ENCODE results near the gene EPS15. TPM values are rescaled to one million over a fixed set of nuclear protein-coding genes. Genes with fewer than 3 reads are reported as not detected.

The EPS15 gene
- total RNA-seq, 1 donor from 2014 or later: 120 TPM

DNA sequence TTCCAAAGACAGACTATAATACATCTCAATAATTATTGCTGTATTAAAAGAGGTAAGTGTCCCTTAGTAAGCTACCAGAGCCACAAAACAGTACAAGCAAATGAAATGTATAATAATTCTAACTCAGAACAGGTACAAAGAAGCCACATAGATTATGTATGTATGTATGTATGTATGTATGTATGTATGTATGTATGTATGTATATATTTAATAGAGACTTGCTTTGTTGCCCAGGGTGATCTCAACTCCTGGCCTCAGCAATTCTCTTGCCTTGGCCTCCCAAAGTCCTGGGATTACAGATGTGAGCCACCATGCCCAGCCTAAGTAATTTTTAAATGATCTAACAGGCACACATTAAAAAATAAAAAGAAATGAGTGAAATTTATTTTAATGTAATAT is 86.9 kb downstream of the EPS15 start:
- TF ChIP-seq, protein P1, sequence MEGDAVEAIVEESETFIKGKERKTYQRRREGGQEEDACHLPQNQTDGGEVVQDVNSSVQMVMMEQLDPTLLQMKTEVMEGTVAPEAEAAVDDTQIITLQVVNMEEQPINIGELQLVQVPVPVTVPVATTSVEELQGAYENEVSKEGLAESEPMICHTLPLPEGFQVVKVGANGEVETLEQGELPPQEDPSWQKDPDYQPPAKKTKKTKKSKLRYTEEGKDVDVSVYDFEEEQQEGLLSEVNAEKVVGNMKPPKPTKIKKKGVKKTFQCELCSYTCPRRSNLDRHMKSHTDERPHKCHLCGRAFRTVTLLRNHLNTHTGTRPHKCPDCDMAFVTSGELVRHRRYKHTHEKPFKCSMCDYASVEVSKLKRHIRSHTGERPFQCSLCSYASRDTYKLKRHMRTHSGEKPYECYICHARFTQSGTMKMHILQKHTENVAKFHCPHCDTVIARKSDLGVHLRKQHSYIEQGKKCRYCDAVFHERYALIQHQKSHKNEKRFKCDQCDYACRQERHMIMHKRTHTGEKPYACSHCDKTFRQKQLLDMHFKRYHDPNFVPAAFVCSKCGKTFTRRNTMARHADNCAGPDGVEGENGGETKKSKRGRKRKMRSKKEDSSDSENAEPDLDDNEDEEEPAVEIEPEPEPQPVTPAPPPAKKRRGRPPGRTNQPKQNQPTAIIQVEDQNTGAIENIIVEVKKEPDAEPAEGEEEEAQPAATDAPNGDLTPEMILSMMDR (IDR thresholded peaks at IDR 0.05; ENCODE audit: unreplicated experiment): no peak
- no peak overlapping the region for H3K27ac Mint-ChIP-seq (ENCODE audit: unreplicated experiment)
- H3K4me1 Mint-ChIP-seq (ENCODE audit: unreplicated experiment): peaks cover 39% of the 10 kb centered on the region
- H3K9me3 Mint-ChIP-seq (ENCODE audit: unreplicated experiment): no peaks in the 10 kb centered on the region
- no peak for DNase-seq (ENCODE audit: low spot score)
- no peak overlapping the region for H3K4me3 Mint-ChIP-seq (ENCODE audit: unreplicated experiment)
- H3K27me3 Mint-ChIP-seq (ENCODE audit: unreplicated experiment): no peaks in the 10 kb centered on the region
- peaks cover 25% of the 10 kb centered on the region for H3K36me3 Mint-ChIP-seq (ENCODE audit: low read depth, unreplicated experiment)

DNA sequence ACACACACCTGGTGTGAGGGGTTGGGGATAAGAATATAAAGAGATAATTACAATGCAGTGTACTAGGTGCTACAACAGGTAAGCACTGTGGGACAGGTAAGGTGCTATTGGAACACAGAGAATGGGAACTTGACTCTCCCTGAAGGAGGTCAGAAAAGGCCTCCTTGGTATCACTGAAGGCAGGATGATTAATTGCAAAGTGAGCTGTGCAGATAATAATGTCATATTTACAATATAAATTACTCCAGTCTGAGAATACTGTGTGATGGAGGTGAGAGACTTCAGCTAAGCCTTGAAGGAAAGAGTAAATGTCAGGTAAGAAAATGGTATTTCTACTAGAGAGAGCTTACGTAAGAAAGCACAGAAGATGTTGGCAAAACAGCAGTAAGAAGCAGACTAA is 91.6 kb downstream of the EPS15 start:
- Mint-ChIP-seq H3K27ac (ENCODE audit: unreplicated experiment) (peak overlapping the region; percentile 13), H3K4me3 (ENCODE audit: unreplicated experiment) (no peak overlapping the region), H3K9me3 (ENCODE audit: unreplicated experiment) (no peaks in the 10 kb centered on the region), H3K4me1 (ENCODE audit: unreplicated experiment) (peaks cover 40% of the 10 kb centered on the region), H3K27me3 (ENCODE audit: unreplicated experiment) (no peaks in the 10 kb centered on the region), H3K36me3 (ENCODE audit: low read depth, unreplicated experiment) (peaks cover 15% of the 10 kb centered on the region)
- DNase-seq (ENCODE audit: low spot score): no peak
- TF ChIP-seq, protein P1 (IDR thresholded peaks at IDR 0.05; ENCODE audit: unreplicated experiment): no peak

DNA sequence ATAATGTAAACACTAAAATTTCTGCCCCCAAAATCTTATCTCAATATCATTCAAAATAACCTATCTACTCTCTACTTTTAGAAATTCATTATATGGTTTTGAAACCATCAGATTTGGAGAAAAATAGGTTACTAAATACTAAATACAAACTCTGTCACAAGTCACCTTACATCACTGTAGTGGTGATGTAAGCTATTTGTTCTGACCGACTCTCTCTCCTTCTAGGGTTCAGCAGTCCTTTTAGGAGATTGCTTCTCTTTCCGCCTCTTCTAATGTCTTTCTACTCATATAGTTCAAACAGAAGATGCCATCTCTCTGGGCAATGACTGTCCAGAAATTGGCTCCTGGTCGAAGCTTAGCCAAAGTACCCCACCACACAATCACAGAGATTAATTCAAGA is 93.1 kb downstream of the EPS15 start:
- TF ChIP-seq, protein P1 (IDR thresholded peaks at IDR 0.05; ENCODE audit: unreplicated experiment): no peak
- Mint-ChIP-seq H3K4me1 (ENCODE audit: unreplicated experiment) (peaks cover 47% of the 10 kb centered on the region), H3K36me3 (ENCODE audit: low read depth, unreplicated experiment) (peaks cover 15% of the 10 kb centered on the region), H3K4me3 (ENCODE audit: unreplicated experiment) (no peak overlapping the region), H3K9me3 (ENCODE audit: unreplicated experiment) (no peaks in the 10 kb centered on the region), H3K27me3 (ENCODE audit: unreplicated experiment) (no peaks in the 10 kb centered on the region), H3K27ac (ENCODE audit: unreplicated experiment) (peak overlapping the region; percentile 70)
- DNase-seq (ENCODE audit: low spot score): no peak

DNA sequence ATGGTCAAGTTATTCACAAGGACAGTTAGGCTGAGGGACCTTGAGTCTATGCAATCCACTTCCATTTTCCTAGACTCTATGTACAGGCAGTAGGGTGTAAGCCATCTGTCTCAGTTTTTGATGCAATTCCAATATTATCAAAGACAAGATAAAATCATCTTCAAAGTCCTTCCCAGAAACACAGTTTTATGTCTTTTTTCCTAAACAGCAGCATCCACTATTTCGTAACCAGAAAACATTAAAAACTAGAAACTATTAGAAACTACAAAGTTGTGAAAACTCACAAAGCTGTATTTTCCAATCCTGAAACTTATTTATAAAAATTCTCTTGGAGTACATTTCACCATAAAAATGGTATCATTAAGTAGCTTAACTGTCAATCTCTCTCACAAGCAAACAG is 93.8 kb downstream of the EPS15 start:
- Mint-ChIP-seq H3K36me3 (ENCODE audit: low read depth, unreplicated experiment) (peaks cover 15% of the 10 kb centered on the region), H3K9me3 (ENCODE audit: unreplicated experiment) (no peaks in the 10 kb centered on the region), H3K4me1 (ENCODE audit: unreplicated experiment) (peaks cover 54% of the 10 kb centered on the region), H3K27me3 (ENCODE audit: unreplicated experiment) (no peaks in the 10 kb centered on the region), H3K27ac (ENCODE audit: unreplicated experiment) (no peak overlapping the region), H3K4me3 (ENCODE audit: unreplicated experiment) (no peak overlapping the region)
- DNase-seq (ENCODE audit: low spot score): no peak
- TF ChIP-seq, protein P1 (IDR thresholded peaks at IDR 0.05; ENCODE audit: unreplicated experiment): no peak

DNA sequence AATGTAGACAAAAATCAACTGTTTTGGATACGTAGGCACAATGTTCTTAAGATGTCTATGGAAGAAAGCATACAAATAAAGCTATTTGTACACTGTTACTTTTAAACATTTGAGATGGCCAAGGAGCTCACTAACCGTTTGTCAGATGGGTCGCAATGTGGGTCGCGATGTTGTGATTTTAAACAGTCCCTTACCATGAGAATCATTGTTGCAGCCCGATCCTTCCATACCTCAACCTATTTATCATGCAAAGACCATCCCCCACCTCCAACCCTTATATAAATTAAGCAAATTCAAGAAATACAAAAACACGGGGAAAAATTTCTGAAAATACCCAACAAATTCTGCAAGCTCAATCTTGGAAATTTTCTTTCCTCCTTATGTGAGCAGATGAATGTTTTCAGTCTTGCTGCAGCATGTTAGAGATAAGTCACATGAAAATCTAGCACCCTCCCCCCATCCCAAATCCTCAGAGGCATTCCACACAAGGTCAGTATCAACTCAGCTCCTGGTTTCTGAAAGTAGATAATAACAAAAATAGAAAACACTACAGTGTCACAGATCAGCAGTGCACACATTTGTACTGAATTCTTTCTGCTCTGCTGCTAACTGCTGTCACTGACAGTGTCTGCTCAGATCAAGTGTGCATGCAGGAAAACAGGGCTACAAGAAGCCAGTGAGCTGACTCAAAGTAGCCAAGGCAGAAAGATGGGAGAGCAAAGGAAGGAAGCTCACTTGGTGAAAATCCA is 95.8 kb downstream of the EPS15 start:
- H3K9me3 Mint-ChIP-seq (ENCODE audit: unreplicated experiment): no peaks in the 10 kb centered on the region
- peak overlapping the region; percentile 88 for H3K27ac Mint-ChIP-seq (ENCODE audit: unreplicated experiment)
- DNase-seq (ENCODE audit: low spot score): no peak

More for the DNA sequence above, 95.8 kb downstream of the EPS15 start:
- Mint-ChIP-seq H3K36me3 (ENCODE audit: low read depth, unreplicated experiment) (peaks cover 13% of the 10 kb centered on the region), H3K4me1 (ENCODE audit: unreplicated experiment) (peaks cover 63% of the 10 kb centered on the region), H3K4me3 (ENCODE audit: unreplicated experiment) (peak overlapping the region; percentile 56), H3K27me3 (ENCODE audit: unreplicated experiment) (no peaks in the 10 kb centered on the region)
- TF ChIP-seq, protein P1 (IDR thresholded peaks at IDR 0.05; ENCODE audit: unreplicated experiment): no peak

Measured in endothelial cell (in vitro differentiated cells).